Forelimb muscle (tissue), 1 donor: ENCODE measurements around the gene SORL1-AS1. TPM values are rescaled to one million over a fixed set of nuclear protein-coding genes. Genes with fewer than 3 reads are reported as not detected.

Experiments used
- DNase-seq: peaks from one replicate; pipeline ENCODE4 v3.0.0-alpha.2; 2013; ENCODE audit warnings: low read depth
- polyA plus RNA-seq: library from polyadenylated mRNA; unstranded; fragments of 120-200 nt; gene quantifications from one replicate; pipeline ENCODE4 v1.2.1, GENCODE V29; 2013; ENCODE audit not compliant: insufficient read length

Gene SORL1-AS1

GRCh38 chr11:121391914-121392313 is 60.9 kb downstream of the SORL1-AS1 start:
- DNase-seq: no peak

- no peak for DNase-seq
These were observed 63.1 kb downstream of the SORL1-AS1 start for GRCh38 chr11:121389651-121390050.

Other genes starting within 250 kb of the SORL1-AS1 start
- 26.2 TPM for gene SC5D, start 160.2 kb downstream of the SORL1-AS1 start, polyA plus RNA-seq
- 1.9 TPM for gene SORL1, start 653 bp downstream of the SORL1-AS1 start, polyA plus RNA-seq